HS-27A (cell line): ENCODE data around the gene CD1D.
A peak's percentile ranks its signal among the peaks of the same experiment; 100 is the strongest.
"Not testable (repeated sequence)": the region's sequence is repeated elsewhere in the genome, so short reads cannot be mapped to it uniquely, and the experiment has no call there.

ENCODE experiments used
- DNase-seq: peaks from one replicate; pipeline ENCODE4 v3.0.0-alpha.2; 2012; ENCODE audit warnings: low read depth, missing footprints

The CD1D gene

DNA sequence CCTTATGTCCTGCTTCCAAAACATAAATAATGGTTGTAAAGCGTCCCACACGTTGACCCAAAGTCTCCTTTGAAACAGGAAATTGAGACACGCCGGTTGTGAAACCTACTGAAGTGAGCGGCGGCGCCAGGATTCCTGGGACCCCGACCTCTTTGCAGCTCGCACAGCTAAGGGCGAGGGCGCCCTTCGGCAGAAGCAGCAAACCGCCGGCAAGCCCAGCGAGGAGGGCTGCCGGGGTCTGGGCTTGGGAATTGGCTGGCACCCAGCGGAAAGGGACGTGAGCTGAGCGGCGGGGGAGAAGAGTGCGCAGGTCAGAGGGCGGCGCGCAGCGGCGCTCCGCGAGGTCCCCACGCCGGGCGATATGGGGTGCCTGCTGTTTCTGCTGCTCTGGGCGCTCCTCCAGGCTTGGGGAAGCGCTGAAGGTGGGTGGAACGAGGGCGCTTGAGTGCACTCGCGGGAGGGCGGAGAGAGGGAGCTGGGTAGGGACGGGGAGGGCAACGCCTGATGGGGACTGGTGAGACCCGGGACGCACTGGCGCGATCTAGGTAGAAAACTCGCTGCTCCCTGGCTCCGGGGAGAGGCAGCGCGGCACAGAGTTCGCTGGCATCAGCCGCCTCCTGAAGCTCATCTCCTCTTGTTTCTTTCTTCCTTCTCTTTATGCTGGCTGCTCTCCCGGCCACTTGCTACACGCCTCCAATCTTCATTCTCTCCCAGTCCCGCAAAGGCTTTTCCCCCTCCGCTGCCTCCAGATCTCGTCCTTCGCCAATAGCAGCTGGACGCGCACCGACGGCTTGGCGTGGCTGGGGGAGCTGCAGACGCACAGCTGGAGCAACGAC lies at the start of gene CD1D:
Gene CD1D (plus strand): TSS at position 155 of the 836 bp plus-strand sequence. CDS start 207 bp downstream, at position 362.
- no peak for DNase-seq

DNA sequence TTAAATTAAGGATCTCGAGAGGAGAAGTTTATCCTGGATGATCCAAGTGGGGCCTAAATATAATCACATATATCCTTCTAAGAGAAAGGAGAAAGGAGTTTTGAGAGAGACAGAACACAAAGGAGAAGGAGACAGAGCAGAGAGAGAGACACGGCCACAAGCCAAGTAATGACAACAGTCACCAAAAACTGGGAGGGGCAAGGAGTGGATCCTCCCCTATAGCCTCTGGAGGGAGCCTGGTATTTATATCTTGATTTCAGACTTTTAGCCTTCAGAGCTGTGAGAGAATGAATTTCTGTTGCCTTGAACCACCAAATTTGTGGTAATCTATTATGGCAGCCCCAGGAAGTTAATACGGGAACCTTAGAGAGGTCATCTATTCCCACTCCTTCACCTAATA lies 49.5 kb upstream of the CD1D start:
- DNase-seq: no peak

DNA sequence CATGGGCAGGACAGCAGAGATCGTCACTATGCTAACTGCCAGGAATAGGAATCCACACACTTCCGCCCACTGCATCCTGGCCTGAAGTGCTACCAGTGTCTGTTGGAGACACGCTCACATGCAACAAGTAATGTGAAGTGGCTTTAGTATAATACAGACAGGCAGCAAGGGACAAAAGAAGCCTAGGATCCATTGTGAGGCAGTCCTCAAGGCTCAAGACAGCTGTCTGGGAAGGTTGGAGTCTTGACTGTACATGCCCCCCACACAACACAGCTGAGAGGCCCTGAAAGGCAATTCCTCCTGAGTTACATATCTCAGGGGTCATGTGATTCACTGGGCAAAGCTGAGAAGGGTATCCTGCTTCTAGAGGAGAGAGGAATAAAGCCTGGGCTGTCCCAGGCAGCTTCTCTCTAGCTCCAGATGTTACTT lies 39.9 kb upstream of the CD1D start:
- no peak for DNase-seq

DNA sequence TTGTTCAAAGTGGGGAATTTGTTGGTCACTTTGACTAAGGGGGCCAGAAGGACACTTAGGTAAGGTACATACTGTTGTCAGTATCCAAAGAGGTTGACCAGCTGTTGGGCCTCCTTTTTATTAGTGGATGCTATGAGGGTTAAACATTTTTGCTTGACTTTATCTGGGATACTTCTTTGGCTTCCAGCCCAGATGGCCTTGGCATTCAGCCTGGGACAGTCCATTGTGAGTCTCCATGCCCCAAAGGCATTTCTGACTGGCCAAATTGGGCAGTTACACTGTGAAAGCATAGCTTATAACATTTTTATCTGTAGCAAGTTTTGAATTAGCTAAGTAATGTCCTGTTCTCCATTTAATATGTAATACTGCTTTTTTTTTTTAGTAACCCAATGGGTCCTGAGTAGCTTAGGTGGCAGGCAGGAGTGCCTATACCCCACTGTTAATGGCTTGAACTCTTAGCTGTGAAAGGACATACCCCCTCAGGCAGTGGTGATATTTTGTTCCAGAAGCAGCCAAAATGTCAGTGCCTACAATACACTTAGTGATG lies 35.4 kb upstream of the CD1D start:
- peak; percentile 66 for DNase-seq

DNA sequence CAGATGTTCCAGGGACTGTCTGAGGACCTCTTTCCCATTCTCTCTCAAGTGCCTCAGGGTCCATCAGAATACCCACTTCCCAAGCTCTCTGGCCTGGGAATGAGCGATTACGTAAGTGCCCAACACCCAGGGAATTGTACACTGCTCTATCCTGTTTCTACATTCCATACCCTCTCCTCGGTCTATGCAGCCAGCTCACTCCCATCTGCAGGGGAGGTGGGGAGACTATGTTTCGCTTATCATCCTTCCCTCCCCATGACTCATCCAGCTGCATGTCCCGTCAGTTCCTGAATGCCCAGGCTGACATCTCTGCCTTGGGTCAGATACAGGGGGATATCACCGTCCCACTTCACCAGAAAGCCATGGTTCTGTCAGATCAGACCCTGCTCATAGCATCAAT lies 34.5 kb upstream of the CD1D start:
- DNase-seq: peak; percentile 39

DNA sequence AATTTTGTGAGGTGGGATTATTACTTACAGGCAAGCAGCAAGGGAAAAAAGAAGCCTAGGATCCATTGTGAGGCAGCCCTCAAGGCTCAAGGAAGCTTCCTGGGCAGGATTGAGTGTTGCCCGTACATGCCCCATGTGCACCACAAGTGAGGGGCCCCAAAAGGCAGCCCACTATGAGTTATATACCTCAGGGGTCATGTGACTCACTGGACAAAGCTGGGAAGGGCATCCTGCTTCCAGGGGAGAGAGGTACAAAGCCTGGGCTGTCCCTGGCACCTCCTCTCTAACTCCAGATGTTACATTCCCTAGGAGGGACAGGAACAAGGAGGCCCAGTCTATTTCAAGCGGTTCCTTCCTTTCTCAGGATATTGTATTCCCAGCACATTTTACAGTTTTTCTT lies 34.0 kb upstream of the CD1D start:
- DNase-seq: no peak

DNA sequence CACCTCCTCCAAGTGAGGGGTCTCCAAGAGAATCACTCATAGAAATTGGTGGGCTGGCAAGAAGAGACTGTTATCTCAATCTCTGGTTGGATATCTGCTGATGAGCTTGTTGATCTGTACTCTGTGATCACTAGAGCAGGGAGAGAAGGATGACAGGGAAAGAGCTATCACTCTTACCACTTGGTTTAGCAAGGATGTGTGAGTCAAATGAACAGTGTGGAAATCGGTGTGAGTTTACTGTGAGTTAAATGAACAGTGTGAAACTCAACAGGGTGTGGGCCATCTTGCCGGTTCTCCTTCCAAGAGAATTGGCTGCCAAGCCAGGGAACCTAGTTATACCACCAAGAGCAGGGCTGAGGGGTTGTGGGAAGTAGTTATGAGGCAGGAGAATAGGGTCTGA lies 33.3 kb upstream of the CD1D start:
- DNase-seq: no peak

DNA sequence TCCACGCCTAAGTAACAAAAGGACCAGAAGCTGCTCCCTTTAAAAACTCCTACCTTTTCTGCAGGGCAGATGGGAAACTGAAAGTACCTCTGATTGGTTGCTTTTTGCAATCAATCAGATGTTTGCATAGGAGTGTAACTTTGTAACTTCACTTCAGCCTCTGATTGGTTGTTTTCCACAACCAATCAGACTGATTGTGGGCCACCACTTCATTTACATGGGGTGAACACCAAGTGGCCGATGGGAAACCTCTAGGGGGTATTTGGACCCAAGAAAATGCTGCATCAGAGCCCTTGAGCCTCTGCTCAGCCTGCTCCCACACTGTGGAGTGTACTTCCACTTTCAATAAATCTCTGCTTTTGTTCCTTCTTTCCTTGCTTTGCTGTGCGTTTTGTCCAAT lies 32.8 kb upstream of the CD1D start:
- no peak for DNase-seq

DNA sequence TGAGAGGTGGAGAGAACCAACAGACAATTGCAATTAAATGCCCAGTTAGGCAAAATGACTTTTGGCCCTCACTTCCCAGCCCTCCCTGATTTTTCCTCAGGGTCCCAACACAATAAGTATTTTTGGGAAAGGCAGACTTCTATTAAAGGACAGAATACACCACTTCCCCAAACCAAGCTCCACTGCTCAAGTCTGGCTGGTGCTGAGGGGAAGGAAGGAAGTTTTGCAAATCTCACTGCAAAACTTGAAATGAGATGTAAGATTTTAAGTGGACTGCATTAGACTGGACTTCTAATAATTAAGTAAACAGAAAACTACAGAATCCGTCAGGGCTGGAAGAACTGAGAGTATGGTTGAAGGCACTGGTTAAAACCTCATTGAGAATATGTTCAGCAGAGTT lies 32.2 kb upstream of the CD1D start:
- DNase-seq: no peak

DNA sequence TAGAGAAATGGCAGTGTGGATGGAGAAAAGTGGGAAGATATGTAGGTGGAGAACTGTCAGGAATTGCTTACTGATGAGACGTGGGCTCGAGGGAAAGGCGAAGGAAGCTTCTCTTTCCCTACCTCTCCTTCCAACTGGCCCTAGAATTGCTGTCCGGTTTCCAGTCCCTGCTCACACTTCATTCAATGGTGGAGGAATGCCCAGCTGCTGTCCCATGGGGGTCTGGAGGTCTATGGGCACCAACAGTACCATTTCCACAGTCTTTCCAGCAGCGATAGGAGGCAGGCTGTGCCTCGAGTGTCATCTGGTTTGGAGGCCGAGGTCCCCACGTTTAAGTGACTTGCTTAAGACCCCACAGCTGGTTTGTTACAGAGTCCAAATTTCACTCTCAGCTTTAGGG lies 31.5 kb upstream of the CD1D start:
- no peak for DNase-seq

DNA sequence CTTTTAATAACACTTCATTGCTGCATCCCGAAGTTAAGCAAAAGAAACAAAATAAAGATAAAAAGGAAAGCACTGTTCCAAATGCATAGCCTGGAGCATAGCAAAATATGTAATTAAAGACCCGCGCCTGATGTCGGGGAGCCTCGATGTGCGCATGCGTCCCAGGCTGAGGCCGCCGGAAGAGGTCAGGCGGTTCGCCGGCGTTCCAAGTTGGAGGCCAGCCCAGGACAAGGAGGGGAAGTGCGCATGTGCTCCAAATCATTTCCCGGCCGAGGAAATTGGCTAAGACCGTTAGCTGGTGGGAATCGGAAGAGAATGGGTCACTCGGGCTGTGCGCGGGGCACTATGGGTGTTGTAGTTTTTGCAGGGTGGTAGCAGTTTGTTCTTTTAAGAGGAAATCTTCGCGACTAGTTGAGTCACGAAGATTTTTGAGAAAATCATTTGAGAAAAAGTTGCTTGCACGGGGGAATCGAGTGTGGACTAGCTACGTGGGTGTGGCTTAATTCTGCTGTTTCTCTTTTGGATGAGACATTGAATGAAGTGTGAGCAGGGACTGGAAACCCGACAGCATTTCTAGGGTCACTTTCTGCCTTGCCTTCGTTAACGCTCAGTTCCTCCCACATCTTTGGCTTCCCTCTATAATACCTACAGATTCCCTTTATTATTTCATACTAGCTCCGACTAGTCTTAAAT lies 31.0 kb upstream of the CD1D start:
- peak; percentile 82 for DNase-seq

DNA sequence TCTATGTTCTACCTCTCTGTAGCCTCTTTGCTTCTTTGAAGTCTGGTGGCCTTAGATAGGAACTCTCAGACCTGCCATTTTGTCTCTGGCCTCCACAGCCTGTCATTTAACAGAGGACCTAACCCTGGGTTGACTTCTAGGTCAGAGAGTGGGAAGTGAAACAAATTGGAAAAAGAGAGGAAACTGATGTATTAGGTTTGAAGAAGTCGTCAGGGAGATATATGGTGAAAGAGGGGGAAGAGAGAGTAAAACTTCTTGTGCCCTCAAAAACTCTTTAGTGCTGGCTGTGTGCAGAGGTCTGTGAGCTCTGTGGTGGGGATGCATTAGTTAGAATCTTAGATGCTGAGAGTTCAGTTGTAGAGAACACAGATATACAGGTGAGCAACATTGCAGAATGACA lies 30.2 kb upstream of the CD1D start:
- no peak for DNase-seq

DNA sequence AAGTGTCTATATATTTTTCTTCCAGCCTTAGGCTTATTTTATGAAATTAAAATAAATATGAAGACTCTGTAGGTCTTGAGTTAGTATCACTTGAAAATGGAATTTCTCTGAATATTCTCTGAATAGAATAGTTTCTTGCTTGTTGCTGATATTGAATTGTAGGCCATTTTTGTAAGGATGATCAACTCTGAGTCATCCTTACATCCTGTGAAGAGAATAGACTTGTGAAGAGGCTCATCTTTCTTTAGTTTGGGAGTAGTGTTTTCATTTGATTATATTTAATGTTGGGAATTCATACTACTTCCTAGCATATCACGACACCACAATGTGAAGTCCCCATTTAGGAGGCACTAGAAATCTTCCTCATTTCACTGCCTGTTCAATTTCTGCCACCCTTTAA lies 27.5 kb upstream of the CD1D start:
- DNase-seq: no peak

DNA sequence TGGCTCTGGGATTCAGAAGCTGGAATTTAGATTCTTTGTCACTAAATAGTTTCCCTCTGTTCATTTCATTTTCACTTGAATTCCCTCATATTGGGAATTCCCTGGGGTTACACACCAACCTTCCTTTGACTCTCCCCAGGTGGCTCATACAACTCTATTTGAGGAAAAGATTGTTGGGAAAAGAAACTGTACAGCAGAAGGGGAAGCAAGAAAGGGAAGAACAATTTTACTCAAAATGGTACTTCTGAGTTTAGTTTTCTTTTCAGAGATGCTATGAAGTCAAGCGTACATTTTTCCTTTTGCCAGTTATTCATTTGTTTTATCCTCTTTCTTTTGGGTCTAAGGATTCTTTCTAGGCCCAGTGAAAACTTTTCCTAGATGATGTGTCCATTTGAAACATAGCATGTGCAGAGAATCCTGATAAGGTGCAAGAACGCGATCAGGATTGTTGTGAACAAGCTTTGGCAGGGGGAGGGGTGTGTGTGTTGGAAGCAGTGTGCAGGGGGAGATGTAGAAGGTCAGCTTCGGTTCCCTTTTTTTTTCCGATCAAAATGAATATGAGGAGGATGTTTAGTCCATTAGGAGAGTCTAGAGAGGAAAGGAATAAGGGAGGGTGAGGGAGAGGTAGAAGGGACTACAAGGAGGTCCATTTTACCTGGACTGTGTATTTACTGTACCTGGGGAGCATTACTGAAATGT lies 26.8 kb upstream of the CD1D start:
- no peak for DNase-seq

DNA sequence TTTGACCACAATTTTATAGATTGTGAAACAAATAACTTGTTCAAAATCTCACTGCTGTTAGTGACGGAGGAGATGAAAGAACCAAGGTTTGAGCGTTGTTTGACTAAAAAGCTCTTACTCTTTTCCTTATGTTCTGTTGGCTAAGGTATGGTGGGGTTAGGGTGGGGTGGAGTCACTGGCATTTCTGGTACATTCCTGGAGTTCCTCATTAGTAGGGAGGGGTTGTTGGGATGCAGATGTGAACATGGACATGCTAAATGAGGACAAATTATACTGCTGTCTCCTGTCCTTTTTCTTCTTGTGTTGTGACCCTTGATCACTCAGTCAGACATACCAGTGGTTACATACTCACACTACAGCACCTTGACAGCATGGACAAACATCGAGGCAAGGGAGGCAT lies 26.2 kb upstream of the CD1D start:
- no peak for DNase-seq

DNA sequence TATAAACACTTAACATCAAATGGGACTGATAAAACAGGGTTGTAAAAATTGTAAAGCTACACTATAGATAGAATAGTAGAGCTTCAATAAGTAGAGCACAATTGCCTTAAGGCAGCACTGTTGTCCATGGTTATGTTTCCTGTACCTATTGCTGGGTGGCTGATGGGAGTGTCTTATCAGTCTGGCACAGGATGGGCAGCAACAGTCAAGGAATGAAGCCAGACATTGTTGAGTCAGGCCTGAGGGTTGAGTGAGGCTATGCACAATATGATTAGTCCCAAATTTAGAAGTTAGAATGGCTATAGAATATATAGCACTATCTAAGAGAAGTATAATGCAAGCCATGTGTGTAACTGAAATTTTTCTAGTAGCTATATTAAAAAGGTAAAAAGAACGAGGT lies 25.0 kb upstream of the CD1D start:
- no peak for DNase-seq

DNA sequence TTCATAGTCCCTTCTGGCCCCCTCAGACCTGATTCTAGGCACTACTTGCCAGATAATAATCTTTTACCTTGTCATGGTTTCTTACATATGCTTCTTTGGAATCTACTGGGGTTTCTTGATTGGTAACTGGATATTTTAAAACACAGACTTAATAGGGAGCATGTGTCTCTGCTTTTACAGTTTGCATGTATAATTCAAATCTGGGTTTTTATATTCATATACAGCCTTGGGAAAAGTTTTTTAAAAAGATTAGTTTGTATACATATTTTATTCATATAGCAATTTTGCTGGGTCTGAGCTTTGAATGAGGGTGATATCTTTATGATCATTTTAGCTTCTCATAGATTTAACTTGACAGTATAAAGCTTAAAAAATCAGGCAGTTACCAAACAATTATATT lies 21.1 kb upstream of the CD1D start:
- DNase-seq: no peak

DNA sequence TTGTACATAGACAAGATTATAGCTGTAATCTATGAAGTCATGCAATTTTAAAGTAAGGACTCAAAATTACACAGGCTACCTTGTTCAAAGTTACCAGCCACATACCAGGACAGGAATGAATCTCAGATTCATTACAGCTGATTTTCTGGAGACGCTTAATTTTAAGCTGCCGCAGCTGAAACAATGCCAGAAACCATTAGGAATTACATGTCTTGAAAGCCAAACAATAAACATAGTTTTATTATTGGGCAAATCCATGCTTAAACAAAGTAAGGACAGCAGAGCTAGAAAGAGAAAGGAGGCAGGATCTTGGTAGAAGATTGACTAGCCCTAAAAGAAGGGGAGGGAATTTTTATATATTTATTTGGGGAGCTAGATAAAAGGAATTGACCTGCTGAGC lies 19.2 kb upstream of the CD1D start:
- no peak for DNase-seq

DNA sequence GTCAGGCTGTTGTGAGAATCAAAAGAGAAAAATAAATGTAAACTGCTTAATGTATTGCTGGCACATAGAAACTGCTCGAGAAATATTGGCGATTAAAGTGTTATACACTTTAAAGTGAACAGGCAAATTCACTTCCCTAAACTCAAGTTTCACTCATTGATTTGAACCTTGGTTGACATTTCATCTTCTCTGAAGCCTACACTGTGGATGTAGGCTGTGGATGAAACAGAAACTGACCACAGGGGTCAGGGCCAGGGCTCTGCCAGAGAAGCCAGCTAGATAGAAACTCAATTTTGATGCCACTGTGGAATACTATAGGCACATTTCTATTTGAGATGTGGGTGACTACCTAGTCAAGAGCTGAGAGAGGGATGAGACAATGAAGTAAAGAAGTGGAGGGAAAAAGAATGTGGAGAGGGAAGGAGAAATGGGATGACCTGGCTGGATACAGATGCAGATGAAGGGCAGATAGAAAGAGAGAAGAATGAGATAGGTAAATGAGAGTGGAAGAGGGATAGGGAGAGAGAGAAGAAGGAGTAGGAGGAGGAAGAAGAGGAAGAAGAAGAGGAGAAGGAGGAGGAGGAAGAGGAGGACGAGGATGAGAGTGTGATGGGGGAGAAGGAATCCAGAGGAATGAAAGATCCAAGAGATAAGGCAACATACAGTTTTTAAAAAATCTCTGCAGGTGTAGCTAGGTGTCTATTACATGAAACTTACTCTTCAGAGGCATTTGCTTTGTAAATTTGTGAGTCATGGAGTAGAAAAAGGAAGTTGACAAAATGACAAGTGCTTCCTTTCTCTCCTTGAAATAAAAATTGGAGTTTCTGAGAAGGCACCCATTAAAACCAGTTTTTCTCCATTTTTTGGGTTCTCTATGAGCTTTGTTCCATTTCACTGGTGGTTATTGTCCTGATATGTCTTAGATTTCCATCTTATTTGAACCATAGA lies 17.4 kb upstream of the CD1D start:
- DNase-seq: no peak

DNA sequence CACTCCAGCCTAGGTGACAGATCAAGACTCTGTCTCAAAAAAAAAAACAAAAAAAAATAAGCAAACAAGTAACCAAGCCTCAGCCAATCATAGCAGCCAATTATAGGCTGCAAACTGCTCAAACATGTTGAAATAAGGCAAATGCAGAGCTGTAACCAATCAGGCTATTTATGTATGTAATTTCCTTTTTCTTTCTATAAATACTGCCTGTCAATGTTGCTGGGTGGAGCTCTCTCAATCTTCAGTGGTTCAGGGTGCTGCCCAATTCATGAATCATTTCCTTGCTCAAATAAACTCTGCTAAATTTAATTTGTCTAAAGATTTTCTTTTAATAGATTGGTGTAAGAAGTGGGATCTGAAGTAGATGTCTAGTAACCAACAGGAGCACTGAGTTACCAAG lies 11.6 kb upstream of the CD1D start:
- DNase-seq: no peak

DNA sequence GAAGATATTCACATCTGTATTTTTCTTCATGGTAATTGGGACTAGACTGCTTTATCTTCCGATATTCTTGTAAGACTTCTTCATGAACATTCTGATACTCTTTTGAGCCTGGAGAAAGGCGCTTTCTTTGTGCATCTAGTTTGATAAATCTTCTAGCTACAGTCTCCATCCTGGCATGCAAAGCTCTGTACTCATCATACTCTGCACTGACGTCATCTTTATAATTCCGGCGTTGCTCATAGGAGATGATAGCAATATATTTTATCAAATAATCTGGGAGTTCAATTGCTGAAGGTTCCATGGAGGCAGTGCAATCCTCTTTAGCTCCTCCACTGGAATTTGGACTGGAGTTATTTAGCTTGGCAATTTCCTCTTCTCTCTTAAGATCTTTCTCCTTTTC lies 4.8 kb upstream of the CD1D start:
- not testable (repeated sequence) for DNase-seq

DNA sequence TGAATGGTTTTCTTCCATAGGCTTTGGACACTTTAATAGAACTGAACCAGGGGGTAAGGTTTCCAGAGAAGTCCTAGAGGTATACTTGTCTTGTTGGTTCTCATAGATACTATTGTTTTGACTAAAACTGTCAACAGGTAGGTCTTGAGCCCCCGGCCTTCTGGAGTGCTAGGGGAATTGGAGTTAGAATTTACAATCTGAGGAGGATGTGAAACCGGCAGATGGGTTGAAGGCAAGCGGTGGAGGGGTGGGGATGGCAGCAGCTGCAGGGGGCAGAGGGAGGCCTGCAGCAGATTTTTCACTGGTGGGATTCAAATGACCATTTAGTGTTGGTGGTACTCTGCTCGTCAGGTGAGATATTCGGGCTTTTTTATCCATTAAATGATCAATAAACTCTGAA lies 4.3 kb upstream of the CD1D start:
- DNase-seq: no peak
